Neuronal stem cell (in vitro differentiated cells): ENCODE data around the gene AHRR.
"Not testable (repeated sequence)": the region's sequence is repeated elsewhere in the genome, so short reads cannot be mapped to it uniquely, and the experiment has no call there.

Experiments
- DNase-seq: peaks from one replicate; pipeline ENCODE4 v3.0.0-alpha.2; 2013; ENCODE audit warnings: low spot score
- H2AFZ ChIP-seq: one replicate; pipeline ENCODE4 v1.6.1; 2013; ENCODE audit warnings: mild to moderate bottlenecking, low read length, inconsistent platforms
- H2AK5ac ChIP-seq: 2 replicates; pipeline ENCODE4 v1.6.1; 2013; ENCODE audit warnings: low read depth, mild to moderate bottlenecking, inconsistent platforms, low read length, moderate library complexity, mixed read lengths
- H2BK120ac ChIP-seq: 2 replicates; pipeline ENCODE4 v1.6.1; 2013; ENCODE audit warnings: low read depth, mild to moderate bottlenecking, inconsistent platforms, low read length, moderate library complexity, mixed read lengths
- H2BK12ac ChIP-seq: one replicate; pipeline ENCODE4 v1.6.1; 2013; ENCODE audit warnings: low read length, inconsistent platforms
- H2BK15ac ChIP-seq: 2 replicates; pipeline ENCODE4 v1.6.1; 2013; ENCODE audit warnings: mild to moderate bottlenecking, low read length, inconsistent platforms, mixed read lengths
- H2BK5ac ChIP-seq: one replicate; pipeline ENCODE4 v1.6.1; 2013; ENCODE audit warnings: inconsistent platforms, mild to moderate bottlenecking, low read length, moderate library complexity
- H3K14ac ChIP-seq: one replicate; pipeline ENCODE4 v1.6.1; 2013; ENCODE audit warnings: low read length, inconsistent platforms
- H3K18ac ChIP-seq: 2 replicates; pipeline ENCODE4 v1.6.1; 2013; ENCODE audit warnings: low read length, inconsistent platforms
- H3K23ac ChIP-seq: 2 replicates; pipeline ENCODE4 v1.6.1; 2013; ENCODE audit warnings: low read depth, mild to moderate bottlenecking, mixed read lengths, low read length, inconsistent platforms; ENCODE audit not compliant: poor library complexity
- H3K27ac ChIP-seq: replicated peaks from 3 replicates; pipeline ENCODE4 v1.5.1; 2013; ENCODE audit warnings: low read length, inconsistent platforms
- H3K27me3 ChIP-seq, 3 experiments: 2 replicates each; pipeline ENCODE4 v1.6.1; 2013; ENCODE audit warnings: low read length in 3 of 3, mild to moderate bottlenecking in 2 of 3, inconsistent platforms in 1 of 3, low read depth in 1 of 3, mixed read lengths in 1 of 3, moderate library complexity in 1 of 3; ENCODE audit not compliant: control insufficient read depth in 3 of 3, insufficient read depth in 3 of 3
- H3K36me3 ChIP-seq, 2 donors: replicated peaks in 1 of 2; 2 replicates each; pipeline ENCODE4 v1.6.1; 2013; ENCODE audit warnings: low read length in 2 of 2; ENCODE audit not compliant: control insufficient read depth in 2 of 2, insufficient read depth in 2 of 2
- H3K4ac ChIP-seq: 2 replicates; pipeline ENCODE4 v1.6.1; 2013; ENCODE audit warnings: inconsistent platforms, mild to moderate bottlenecking, low read length, moderate library complexity
- H3K4me1 ChIP-seq, 2 donors: 1 replicate in 1 of 2; 2 replicates in 1 of 2; pipeline ENCODE4 v1.6.1; 2013; ENCODE audit warnings: low read length in 2 of 2, low read depth in 1 of 2; ENCODE audit not compliant: control insufficient read depth in 2 of 2, insufficient read depth in 1 of 2
- H3K4me2 ChIP-seq: one replicate; pipeline ENCODE4 v1.6.1; 2013; ENCODE audit warnings: mild to moderate bottlenecking, low read length, inconsistent platforms; ENCODE audit not compliant: insufficient read depth, poor library complexity, severe bottlenecking
- H3K4me3 ChIP-seq, 2 donors: 2 replicates each; pipeline ENCODE4 v1.5.1; 2013; ENCODE audit warnings: low read length in 2 of 2, mild to moderate bottlenecking in 2 of 2, inconsistent platforms in 1 of 2, moderate library complexity in 1 of 2
- H3K79me1 ChIP-seq: one replicate; pipeline ENCODE4 v1.6.1; 2013; ENCODE audit warnings: low read depth, mild to moderate bottlenecking, inconsistent platforms, low read length, moderate library complexity
- H3K9ac ChIP-seq: one replicate; pipeline ENCODE4 v1.6.1; 2013; ENCODE audit warnings: mild to moderate bottlenecking, low read depth, low read length, inconsistent platforms; ENCODE audit not compliant: poor library complexity
- H3K9me3 ChIP-seq, 2 donors: replicated peaks in 1 of 2; 2 replicates each; pipeline versions ENCODE3 to v1.6.1; 2013; ENCODE audit warnings: low read length in 2 of 2, mild to moderate bottlenecking in 2 of 2, inconsistent platforms in 1 of 2, low read depth in 1 of 2, mixed read lengths in 1 of 2, moderate library complexity in 1 of 2; ENCODE audit not compliant: control insufficient read depth in 2 of 2, insufficient read depth in 1 of 2
- H4K8ac ChIP-seq: one replicate; pipeline ENCODE4 v1.6.1; 2013; ENCODE audit warnings: low read depth, mild to moderate bottlenecking, inconsistent platforms, low read length, moderate library complexity
- H4K91ac ChIP-seq: one replicate; pipeline ENCODE4 v1.6.1; 2013; ENCODE audit warnings: low read length, low read depth, mild to moderate bottlenecking, inconsistent platforms; ENCODE audit not compliant: poor library complexity
- whole genome bisulfite sequencing, 2 donors: extraction: QIAGEN DNeasy Blood & Tissue Kit; methylation state at CpG; one replicate each; pipeline ENCODE4 v1.1.7; 2013; ENCODE audit warnings: missing lambda C conversion rate in 2 of 2, mixed read lengths in 1 of 2; ENCODE audit not compliant: insufficient read length in 2 of 2, insufficient replicate concordance in 1 of 2; ENCODE audit errors: extremely low coverage in 2 of 2; 5-methylcytosine and 5-hydroxymethylcytosine counted together

Gene AHRR

DNA sequence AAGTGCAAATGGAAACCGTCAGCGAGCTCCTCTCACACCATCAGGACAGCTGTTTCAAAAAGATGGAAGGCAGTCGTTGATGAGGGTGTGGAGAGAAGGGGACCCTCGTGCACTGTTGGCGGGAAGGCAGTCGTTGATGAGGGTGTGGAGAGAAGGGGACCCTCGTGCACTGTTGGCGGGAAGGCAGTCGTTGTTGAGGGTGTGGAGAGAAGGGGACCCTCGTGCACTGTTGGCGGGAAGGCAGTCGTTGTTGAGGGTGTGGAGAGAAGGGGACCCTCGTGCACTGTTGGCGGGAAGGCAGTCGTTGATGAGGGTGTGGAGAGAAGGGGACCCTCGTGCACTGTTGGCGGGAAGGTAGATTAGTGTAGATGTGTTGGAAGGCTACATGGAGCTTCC is 80.7 kb downstream of the AHRR start:
- H4K91ac ChIP-seq, H3K27ac ChIP-seq, H3K18ac ChIP-seq: not testable (repeated sequence)

DNA sequence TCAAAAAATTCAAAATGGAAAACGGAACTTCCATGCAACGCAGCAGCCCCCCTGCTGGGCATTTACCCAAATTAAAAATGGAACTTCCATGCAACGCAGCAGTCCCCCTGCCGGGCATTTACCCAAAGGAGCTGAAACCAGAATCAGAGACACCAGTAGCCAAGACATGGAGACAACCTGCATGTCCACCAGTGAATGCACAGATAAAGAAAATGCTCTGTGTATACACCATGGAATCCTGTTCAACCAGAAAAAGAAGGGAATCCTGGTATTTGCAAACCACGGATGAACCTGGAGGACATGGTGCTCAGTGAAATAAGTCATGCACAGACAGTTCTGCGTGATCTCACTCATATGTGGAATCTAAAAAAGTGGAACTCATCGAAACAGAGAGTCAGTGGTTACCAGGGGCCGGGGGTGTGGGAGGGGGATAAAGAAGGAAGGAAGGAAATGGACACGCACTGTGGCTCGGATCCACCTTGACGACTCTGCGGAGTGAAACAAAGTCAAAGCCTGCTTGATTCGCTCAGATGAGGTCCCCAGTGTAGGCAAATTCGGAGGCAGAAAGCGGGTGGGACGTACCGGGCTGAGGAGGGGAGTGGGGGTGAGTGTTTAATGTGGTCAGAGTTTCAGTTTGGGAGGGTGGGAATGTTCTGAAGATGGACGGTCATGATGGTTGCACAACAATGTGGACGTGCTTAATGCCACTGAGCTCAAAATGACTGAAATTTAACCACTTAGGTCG is 81.3 kb downstream of the AHRR start:
- H3K79me1 ChIP-seq = no peaks in the 10 kb centered on the region
- H3K23ac ChIP-seq = no peak overlapping the region
- H3K18ac ChIP-seq = no peak overlapping the region
- no peak overlapping the region for H3K27ac ChIP-seq
- no peak overlapping the region for H2BK120ac ChIP-seq
- H2AFZ ChIP-seq = no peak overlapping the region
- H3K4me2 ChIP-seq = no peak overlapping the region
- no peak overlapping the region for H3K9ac ChIP-seq
- H4K8ac ChIP-seq = no peak overlapping the region
- H3K4ac ChIP-seq = no peak overlapping the region
- H3K9me3 ChIP-seq = no peaks in the 10 kb centered on the region
- no CpG with 5 or more reads among the region's 20 CpGs for WGBS, 2 donors
- H2BK15ac ChIP-seq = no peak overlapping the region
- H3K14ac ChIP-seq = no peak overlapping the region
- H2AK5ac ChIP-seq = no peak overlapping the region
- no peak overlapping the region for H2BK12ac ChIP-seq
- DNase-seq = no peak
- H3K36me3 ChIP-seq = no peaks in the 10 kb centered on the region
- peaks cover 14 to 24% of the 10 kb centered on the region in 2 donors for H3K4me1 ChIP-seq
- H4K91ac ChIP-seq = no peak overlapping the region
- H2BK5ac ChIP-seq = no peak overlapping the region
- H3K4me3 ChIP-seq = no peak overlapping the region
- H3K27me3 ChIP-seq = no peaks in the 10 kb centered on the region

More for the DNA sequence above, 80.7 kb downstream of the AHRR start:
- not testable (repeated sequence) for H2BK5ac ChIP-seq, H4K8ac ChIP-seq, H3K4ac ChIP-seq, H2BK120ac ChIP-seq, H3K27me3 ChIP-seq, H3K23ac ChIP-seq, H2AFZ ChIP-seq, DNase-seq, H2BK15ac ChIP-seq, H3K14ac ChIP-seq, H2AK5ac ChIP-seq, H3K4me2 ChIP-seq, H3K4me3 ChIP-seq, H2BK12ac ChIP-seq, H3K9ac ChIP-seq, H3K9me3 ChIP-seq, H3K36me3 ChIP-seq, H3K79me1 ChIP-seq
- peaks cover 14 to 24% of the 10 kb centered on the region in 2 donors for H3K4me1 ChIP-seq
- WGBS, 2 donors = no CpG with 5 or more reads among the region's 17 CpGs

- Histone ChIP-seq H2BK120ac (no peak overlapping the region), H3K4me2 (no peak overlapping the region), H3K79me1 (no peaks in the 10 kb centered on the region), H3K18ac (no peak overlapping the region), H2BK5ac (no peak overlapping the region), H3K27me3 (no peaks in the 10 kb centered on the region), H3K4ac (no peak overlapping the region), H3K4me1 (peaks cover 12 to 21% of the 10 kb centered on the region in 2 donors), H3K36me3 (no peaks in the 10 kb centered on the region), H2AK5ac (no peak overlapping the region), H2BK12ac (no peak overlapping the region), H3K23ac (no peak overlapping the region), H3K14ac (no peak overlapping the region), H3K27ac (no peak overlapping the region), H3K9ac (no peak overlapping the region), H4K91ac (no peak overlapping the region), H3K4me3 (no peak overlapping the region), H4K8ac (no peak overlapping the region), H2BK15ac (no peak overlapping the region), H2AFZ (no peak overlapping the region), H3K9me3 (no peaks in the 10 kb centered on the region)
- WGBS, 2 donors = no CpG with 5 or more reads among the region's 11 CpGs
- no peak for DNase-seq
Measured at GRCh38 chr5:403995-404394, 82.5 kb downstream of the AHRR start.

DNA sequence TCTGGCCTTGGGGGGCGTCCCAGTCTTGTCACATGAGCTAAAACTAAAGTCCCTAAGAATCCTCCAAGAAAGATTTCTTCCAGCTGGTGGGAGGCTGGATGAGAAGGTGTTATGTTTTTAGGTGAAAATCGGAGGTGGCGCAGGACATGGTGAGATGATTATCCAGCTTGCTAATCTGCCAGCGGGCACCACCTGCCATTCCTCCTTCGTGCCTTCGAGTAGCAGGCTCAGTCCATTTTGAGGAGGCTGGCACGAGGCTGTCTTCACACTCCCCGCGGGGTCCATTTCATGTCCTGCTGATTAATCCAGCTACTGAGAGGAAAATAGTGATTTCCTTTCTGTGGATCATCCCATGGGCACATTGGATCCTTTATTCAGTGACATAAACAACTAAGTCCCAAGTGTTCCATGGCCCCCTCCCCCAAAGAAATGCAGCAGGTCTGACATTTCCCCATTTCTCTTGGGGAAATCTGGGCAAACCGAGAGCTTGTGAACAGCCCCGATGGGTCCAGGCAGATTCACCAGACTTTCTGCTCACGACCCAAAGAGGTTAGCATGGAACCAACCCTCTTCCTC is 83.2 kb downstream of the AHRR start:
- no peak overlapping the region for H2BK120ac ChIP-seq
- H2AK5ac ChIP-seq = no peak overlapping the region
- H3K27me3 ChIP-seq = no peaks in the 10 kb centered on the region
- H2BK15ac ChIP-seq = no peak overlapping the region
- H3K14ac ChIP-seq = no peak overlapping the region
- H3K4ac ChIP-seq = no peak overlapping the region
- H2AFZ ChIP-seq = no peak overlapping the region
- no peak for DNase-seq
- H3K9me3 ChIP-seq = no peaks in the 10 kb centered on the region
- no peak overlapping the region for H3K4me2 ChIP-seq
- H2BK12ac ChIP-seq = no peak overlapping the region
- no peak overlapping the region for H3K27ac ChIP-seq
- no peak overlapping the region for H2BK5ac ChIP-seq
- H3K4me3 ChIP-seq = no peak overlapping the region
- WGBS, 2 donors = no CpG with 5 or more reads among the region's 12 CpGs
- H4K8ac ChIP-seq = peak overlapping the region; percentile 33
- H3K9ac ChIP-seq = no peak overlapping the region
- no peak overlapping the region for H4K91ac ChIP-seq
- no peaks in the 10 kb centered on the region for H3K36me3 ChIP-seq
- no peak overlapping the region for H3K23ac ChIP-seq
- H3K79me1 ChIP-seq = no peaks in the 10 kb centered on the region
- H3K4me1 ChIP-seq = peaks cover 5 to 13% of the 10 kb centered on the region in 2 donors
- H3K18ac ChIP-seq = no peak overlapping the region
